Measurements from ENCODE around the gene TGFB2. TPM values are rescaled to one million over a fixed set of nuclear protein-coding genes. Genes with fewer than 3 reads are reported as not detected.

Gene TGFB2
- total and polyA plus RNA-seq, 3 donors from 2014 or later: 2.4 to 4.5 (median 2.6) TPM

DNA sequence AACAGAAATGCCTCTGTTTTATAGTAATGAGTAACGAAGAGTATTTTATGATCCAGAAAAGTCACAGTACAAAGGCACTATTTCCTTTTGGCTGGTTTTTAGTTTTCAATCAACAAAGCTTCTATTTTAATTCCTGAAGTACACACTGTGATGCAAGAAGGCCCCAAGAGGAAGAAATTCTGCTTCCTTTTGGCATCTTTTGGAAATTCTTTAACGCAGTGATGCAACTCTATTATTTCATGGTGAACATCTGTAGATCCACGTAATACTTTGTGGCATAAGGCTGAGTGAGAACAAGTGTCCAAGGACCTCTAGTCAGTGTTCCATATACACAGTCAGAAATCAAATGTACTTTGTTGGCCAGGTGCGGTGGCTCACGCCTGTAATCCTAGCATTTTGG, 137.5 kb downstream of the TGFB2 start:
- Histone ChIP-seq H3K9me3 (no peaks in the 10 kb centered on the region), H3K27me3 (no peaks in the 10 kb centered on the region), H3K4me3 (no peak overlapping the region), H3K27ac (no peak overlapping the region), H3K36me3 (ENCODE audit: low read depth, missing control alignments) (no peaks in the 10 kb centered on the region), H3K4me1 (no peaks in the 10 kb centered on the region)
- TF ChIP-seq, protein P1, sequence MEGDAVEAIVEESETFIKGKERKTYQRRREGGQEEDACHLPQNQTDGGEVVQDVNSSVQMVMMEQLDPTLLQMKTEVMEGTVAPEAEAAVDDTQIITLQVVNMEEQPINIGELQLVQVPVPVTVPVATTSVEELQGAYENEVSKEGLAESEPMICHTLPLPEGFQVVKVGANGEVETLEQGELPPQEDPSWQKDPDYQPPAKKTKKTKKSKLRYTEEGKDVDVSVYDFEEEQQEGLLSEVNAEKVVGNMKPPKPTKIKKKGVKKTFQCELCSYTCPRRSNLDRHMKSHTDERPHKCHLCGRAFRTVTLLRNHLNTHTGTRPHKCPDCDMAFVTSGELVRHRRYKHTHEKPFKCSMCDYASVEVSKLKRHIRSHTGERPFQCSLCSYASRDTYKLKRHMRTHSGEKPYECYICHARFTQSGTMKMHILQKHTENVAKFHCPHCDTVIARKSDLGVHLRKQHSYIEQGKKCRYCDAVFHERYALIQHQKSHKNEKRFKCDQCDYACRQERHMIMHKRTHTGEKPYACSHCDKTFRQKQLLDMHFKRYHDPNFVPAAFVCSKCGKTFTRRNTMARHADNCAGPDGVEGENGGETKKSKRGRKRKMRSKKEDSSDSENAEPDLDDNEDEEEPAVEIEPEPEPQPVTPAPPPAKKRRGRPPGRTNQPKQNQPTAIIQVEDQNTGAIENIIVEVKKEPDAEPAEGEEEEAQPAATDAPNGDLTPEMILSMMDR (IDR thresholded peaks at IDR 0.05): no peak
- TF ChIP-seq POLR2A (IDR thresholded peaks at IDR 0.05): no peak
- DNase-seq: no peak
- WGBS, 2 donors: 69% methylated on average over 5 of the region's 5 CpGs
- intact Hi-C loops (cut with DNase I; ENCODE audit: low total_unique reads): no loop called here

DNA sequence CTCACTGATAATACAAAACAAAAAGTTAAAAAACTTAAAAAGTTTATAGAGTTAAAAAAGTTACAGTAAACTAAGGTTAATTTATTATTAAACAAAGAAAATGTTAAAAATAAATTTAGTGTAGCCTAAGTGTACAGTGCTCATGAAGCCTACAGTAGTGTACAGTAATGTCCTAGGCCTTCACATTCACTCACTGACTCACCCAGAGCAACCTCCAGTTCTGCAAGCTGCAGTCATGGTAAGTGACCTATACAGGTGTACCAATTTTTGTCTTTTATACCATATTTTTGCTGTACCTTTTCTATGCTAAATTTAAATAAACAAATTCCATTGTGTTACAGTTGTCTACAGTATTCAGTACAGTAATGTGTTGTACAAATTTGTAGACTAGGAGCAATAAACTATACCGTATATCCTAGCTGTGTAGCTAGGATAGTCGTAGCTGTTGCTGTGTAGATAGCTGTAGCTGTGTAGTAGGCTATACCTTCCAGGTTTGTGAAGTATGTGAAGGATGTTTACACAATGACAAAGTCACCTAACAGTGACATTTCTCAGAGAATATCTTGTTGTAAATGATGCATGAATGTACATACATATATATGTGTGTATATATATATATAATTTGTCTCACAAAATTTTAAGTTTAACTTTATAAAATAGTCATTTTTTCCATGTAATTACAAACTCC, 140.2 kb downstream of the TGFB2 start:
- no peak for DNase-seq
- intact Hi-C loops (cut with DNase I; ENCODE audit: low total_unique reads): no loop called here
- Histone ChIP-seq H3K9me3 (no peaks in the 10 kb centered on the region), H3K27ac (no peak overlapping the region), H3K4me1 (no peaks in the 10 kb centered on the region), H3K4me3 (no peak overlapping the region), H3K27me3 (no peaks in the 10 kb centered on the region), H3K36me3 (ENCODE audit: low read depth, missing control alignments) (no peaks in the 10 kb centered on the region)
- 94 to 97% methylated on average over 2 of the region's 2 CpGs for WGBS, 2 donors
- TF ChIP-seq, protein P1 (IDR thresholded peaks at IDR 0.05): no peak
- TF ChIP-seq POLR2A (IDR thresholded peaks at IDR 0.05): no peak

DNA sequence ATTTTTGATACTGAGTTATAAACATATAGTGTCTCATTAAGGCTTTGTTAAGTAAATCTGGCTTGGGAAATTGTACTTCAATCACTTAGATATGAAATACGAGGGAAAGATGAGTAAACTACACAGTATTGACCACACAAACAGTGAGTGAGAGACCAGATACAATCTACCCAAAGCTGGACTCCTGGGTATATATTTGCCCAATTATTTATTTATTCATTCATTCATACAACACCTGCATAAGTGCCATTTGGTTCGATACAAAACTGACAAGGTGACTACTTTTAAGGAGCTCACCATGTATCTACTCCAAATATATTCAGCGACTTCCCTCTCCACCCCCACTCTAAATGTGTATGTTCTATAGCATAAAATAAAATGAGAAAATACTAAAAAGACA, 143.4 kb downstream of the TGFB2 start:
- H3K27me3 ChIP-seq: no peaks in the 10 kb centered on the region
- H3K4me3 ChIP-seq: no peak overlapping the region
- H3K27ac ChIP-seq: no peak overlapping the region
- intact Hi-C loops (cut with DNase I; ENCODE audit: low total_unique reads): no loop called here
- DNase-seq: no peak
- H3K36me3 ChIP-seq (ENCODE audit: low read depth, missing control alignments): no peaks in the 10 kb centered on the region
- WGBS, 2 donors: 91 to 94% methylated on average over 3 of the region's 3 CpGs
- no peak for TF ChIP-seq POLR2A (IDR thresholded peaks at IDR 0.05)
- no peaks in the 10 kb centered on the region for H3K4me1 ChIP-seq
- no peaks in the 10 kb centered on the region for H3K9me3 ChIP-seq

DNA sequence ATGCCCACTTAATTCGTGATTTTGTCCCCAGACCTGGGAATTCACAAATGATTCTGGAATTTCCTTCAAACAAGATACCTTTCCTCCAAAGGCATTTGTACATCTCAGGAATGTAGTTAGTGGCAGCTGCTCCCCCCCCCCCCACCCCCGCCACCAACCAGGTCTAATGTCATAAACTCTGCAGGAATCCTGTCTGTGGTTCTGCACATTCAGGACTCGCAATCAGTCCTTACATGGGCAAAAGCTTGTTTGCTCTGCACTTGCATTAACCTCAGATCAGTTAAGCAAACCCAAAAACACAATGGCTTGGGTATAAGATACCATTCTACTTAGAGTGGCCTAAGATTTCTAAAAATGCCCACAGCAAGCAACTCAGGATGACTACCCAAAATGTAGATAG, 143.8 kb downstream of the TGFB2 start:
- no peak for TF ChIP-seq POLR2A (IDR thresholded peaks at IDR 0.05)
- TF ChIP-seq, protein P1 (IDR thresholded peaks at IDR 0.05): no peak

DNA sequence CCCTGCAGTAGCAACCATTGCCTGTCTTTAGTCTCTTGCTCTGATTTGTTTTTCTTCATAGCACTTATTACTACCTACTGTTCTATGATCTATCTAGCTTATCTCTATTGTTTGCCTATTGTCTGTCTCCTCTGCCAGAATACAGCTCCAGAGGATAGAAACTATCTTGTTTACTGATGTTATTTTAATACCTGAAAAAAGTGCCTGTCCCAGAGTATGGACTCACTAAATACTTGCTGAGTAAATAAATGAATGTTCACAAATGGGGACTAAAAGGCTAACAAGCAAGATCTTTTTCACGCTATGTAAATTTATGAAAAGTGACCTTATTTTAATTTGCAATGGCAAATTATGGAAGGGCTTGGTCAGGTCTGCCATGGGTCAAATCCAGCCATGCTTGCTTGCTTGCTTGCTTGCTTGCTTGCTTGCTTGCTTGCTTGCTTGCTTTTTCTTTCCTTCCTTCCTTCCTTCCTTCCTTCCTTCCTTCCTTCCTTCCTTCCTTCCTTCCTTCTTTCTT, 145.3 kb downstream of the TGFB2 start:
- no peaks in the 10 kb centered on the region for H3K27me3 ChIP-seq
- WGBS, 2 donors: 93 to 100% methylated on average over 1 of the region's 1 CpG
- TF ChIP-seq POLR2A (IDR thresholded peaks at IDR 0.05): no peak
- TF ChIP-seq, protein P1 (IDR thresholded peaks at IDR 0.05): no peak
- no peaks in the 10 kb centered on the region for H3K36me3 ChIP-seq (ENCODE audit: low read depth, missing control alignments)
- no peak overlapping the region for H3K27ac ChIP-seq
- H3K9me3 ChIP-seq: no peaks in the 10 kb centered on the region
- no peak for DNase-seq
- no peak overlapping the region for H3K4me3 ChIP-seq
- no peaks in the 10 kb centered on the region for H3K4me1 ChIP-seq
- intact Hi-C loops (cut with DNase I; ENCODE audit: low total_unique reads): no loop called here

More for the DNA sequence above, 143.8 kb downstream of the TGFB2 start:
- H3K36me3 ChIP-seq (ENCODE audit: low read depth, missing control alignments): no peaks in the 10 kb centered on the region
- 93 to 97% methylated on average over 3 of the region's 3 CpGs for WGBS, 2 donors
- H3K27ac ChIP-seq: no peak overlapping the region
- no peak overlapping the region for H3K4me3 ChIP-seq
- intact Hi-C loops (cut with DNase I; ENCODE audit: low total_unique reads): no loop called here
- H3K4me1 ChIP-seq: no peaks in the 10 kb centered on the region
- H3K9me3 ChIP-seq: no peaks in the 10 kb centered on the region
- DNase-seq: no peak
- no peaks in the 10 kb centered on the region for H3K27me3 ChIP-seq
